ENCODE data around the gene COLQ.

DNA sequence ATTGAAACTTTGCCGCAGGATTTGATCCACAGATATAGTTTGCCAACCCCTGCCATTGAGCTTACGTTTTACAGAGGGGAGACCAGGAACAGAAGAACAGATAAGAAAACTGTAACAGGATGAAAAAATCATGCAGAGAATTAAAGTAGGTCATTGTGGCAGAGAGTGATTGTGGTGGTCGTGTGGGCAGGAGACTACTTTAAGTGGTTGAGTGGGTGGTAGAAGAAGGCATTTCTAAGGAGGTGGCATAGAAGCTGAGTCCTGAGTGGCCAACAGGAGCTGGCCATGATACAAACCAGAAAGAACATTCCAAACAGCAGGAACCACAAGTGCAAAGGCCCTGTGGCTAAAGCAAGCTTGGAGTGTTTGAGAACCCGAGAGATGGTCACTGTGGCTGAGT is 34.5 kb downstream of the COLQ start:
- no peak for TF ChIP-seq POLR2A (IDR thresholded peaks at IDR 0.05; ENCODE audit: low read length)
- no peak for TF ChIP-seq FOSL2 (IDR thresholded peaks at IDR 0.05)
- TF ChIP-seq FOSL2 (CRISPR knock-in tag; IDR thresholded peaks at IDR 0.05), result no peak
- TF ChIP-seq, protein P1, sequence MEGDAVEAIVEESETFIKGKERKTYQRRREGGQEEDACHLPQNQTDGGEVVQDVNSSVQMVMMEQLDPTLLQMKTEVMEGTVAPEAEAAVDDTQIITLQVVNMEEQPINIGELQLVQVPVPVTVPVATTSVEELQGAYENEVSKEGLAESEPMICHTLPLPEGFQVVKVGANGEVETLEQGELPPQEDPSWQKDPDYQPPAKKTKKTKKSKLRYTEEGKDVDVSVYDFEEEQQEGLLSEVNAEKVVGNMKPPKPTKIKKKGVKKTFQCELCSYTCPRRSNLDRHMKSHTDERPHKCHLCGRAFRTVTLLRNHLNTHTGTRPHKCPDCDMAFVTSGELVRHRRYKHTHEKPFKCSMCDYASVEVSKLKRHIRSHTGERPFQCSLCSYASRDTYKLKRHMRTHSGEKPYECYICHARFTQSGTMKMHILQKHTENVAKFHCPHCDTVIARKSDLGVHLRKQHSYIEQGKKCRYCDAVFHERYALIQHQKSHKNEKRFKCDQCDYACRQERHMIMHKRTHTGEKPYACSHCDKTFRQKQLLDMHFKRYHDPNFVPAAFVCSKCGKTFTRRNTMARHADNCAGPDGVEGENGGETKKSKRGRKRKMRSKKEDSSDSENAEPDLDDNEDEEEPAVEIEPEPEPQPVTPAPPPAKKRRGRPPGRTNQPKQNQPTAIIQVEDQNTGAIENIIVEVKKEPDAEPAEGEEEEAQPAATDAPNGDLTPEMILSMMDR (IDR thresholded peaks at IDR 0.05), result no peak
- TF ChIP-seq ZSCAN20 (CRISPR knock-in tag; IDR thresholded peaks at IDR 0.05), result no peak
- no peak for TF ChIP-seq MAX (IDR thresholded peaks at IDR 0.05)
- no peak for TF ChIP-seq REST (IDR thresholded peaks at IDR 0.05)
- TF ChIP-seq, protein P2, sequence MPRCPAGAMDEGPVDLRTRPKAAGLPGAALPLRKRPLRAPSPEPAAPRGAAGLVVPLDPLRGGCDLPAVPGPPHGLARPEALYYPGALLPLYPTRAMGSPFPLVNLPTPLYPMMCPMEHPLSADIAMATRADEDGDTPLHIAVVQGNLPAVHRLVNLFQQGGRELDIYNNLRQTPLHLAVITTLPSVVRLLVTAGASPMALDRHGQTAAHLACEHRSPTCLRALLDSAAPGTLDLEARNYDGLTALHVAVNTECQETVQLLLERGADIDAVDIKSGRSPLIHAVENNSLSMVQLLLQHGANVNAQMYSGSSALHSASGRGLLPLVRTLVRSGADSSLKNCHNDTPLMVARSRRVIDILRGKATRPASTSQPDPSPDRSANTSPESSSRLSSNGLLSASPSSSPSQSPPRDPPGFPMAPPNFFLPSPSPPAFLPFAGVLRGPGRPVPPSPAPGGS (IDR thresholded peaks at IDR 0.05), result no peak
- no peak for TF ChIP-seq NR3C1 (IDR thresholded peaks at IDR 0.05)
- TF ChIP-seq ELK1 (IDR thresholded peaks at IDR 0.05; ENCODE audit: low read depth, low read length), result no peak
- no peak for TF ChIP-seq ZNF302 (CRISPR knock-in tag; IDR thresholded peaks at IDR 0.05)
- TF ChIP-seq JUN (IDR thresholded peaks at IDR 0.05), result no peak
- no peak for TF ChIP-seq CHD4 (IDR thresholded peaks at IDR 0.05; ENCODE audit: borderline replicate concordance)
- no peak for TF ChIP-seq MAFK (IDR thresholded peaks at IDR 0.05; ENCODE audit: partially characterized antibody)
